GM12878 (cell line): Measurements from ENCODE around the gene RCCD1. TPM values are rescaled to one million over a fixed set of nuclear protein-coding genes. Genes with fewer than 3 reads are reported as not detected.

Experiments used
- ASH2L ChIP-seq: fragments of 300-600, 200-600 bp; sonication (generic); IDR thresholded peaks from 2 replicates; pipeline ENCODE4 v1.6.1; 2017; ENCODE audit warnings: low read depth, mild to moderate bottlenecking, borderline replicate concordance
- BMI1 ChIP-seq: fragments of 450-650 bp; IDR thresholded peaks from 2 replicates; pipeline ENCODE4 v1.6.1; 2016; ENCODE audit warnings: mild to moderate bottlenecking, moderate library complexity, borderline replicate concordance
- EP300 ChIP-seq, 2 experiments: fragments of 150-350 bp in 1 of 2; IDR thresholded peaks; 2 replicates each; pipeline ENCODE4 v1.6.1; 2011 to 2012; ENCODE audit warnings: low read depth in 2 of 2, low read length in 2 of 2, borderline replicate concordance in 1 of 2, improper control_type of control experiment in 1 of 2, inconsistent platforms in 1 of 2; ENCODE audit not compliant: control insufficient read depth in 1 of 2
- IKZF1 ChIP-seq: fragments of 450-650 bp; conservative IDR thresholded peaks from 2 replicates; pipeline ENCODE4 v1.6.1; 2017; ENCODE audit warnings: antibody characterized with exemption, mild to moderate bottlenecking
- MEF2B ChIP-seq: fragments of 450-650 bp; IDR thresholded peaks from 2 replicates; pipeline ENCODE4 v1.6.1; 2018; ENCODE audit warnings: mild to moderate bottlenecking, moderate library complexity; ENCODE audit not compliant: partially characterized antibody, poor library complexity, severe bottlenecking
- RFX5 ChIP-seq: IDR thresholded peaks from 2 replicates; pipeline ENCODE4 v1.6.1; 2011; ENCODE audit warnings: low read depth, low read length, improper control_type of control experiment
- SIX5 ChIP-seq: IDR thresholded peaks from 2 replicates; pipeline ENCODE4 v1.6.1; 2011; ENCODE audit warnings: mild to moderate bottlenecking, low read depth, low read length, moderate library complexity; ENCODE audit not compliant: severe bottlenecking
- TBL1XR1 ChIP-seq: IDR thresholded peaks from 2 replicates; pipeline ENCODE4 v1.6.1; 2012; ENCODE audit warnings: low read depth, low read length, improper control_type of control experiment
- TCF3 ChIP-seq: IDR thresholded peaks from 2 replicates; pipeline ENCODE4 v1.6.1; 2012; ENCODE audit warnings: low read depth, mild to moderate bottlenecking, low read length, borderline replicate concordance; ENCODE audit not compliant: insufficient read depth
- YBX1 ChIP-seq: fragments of 450-650 bp; IDR thresholded peaks from 2 replicates; pipeline ENCODE4 v1.6.1; 2016; ENCODE audit warnings: antibody characterized with exemption
- polyA plus RNA-seq, 11 experiments: library from polyadenylated mRNA; depleted of rRNA in 4 of 11; unstranded in 6 of 11; stranded (reverse) in 5 of 11; fragments of >200 nt; fragmentation: Nextera tagmentation in 4 of 11; fragmentation: Illumina TruSeq in 1 of 11; extraction: Ambion mirVana in 4 of 11; extraction: Trizol in 1 of 11; gene quantifications; 1 replicate in 1 of 11; 2 replicates in 10 of 11; pipeline versions ENCODE4 v1.2.1 to v1.2.3, GENCODE V29; 2011 to 2016; ENCODE audit warnings: inconsistent platforms in 2 of 11, missing spikeins in 2 of 11, low read depth in 1 of 11
- total RNA-seq, 4 experiments: library from RNA; depleted of rRNA in 3 of 4; stranded (reverse); fragments of >200 nt in 3 of 4; fragmentation: Illumina TruSeq in 1 of 4; extraction: Trizol in 1 of 4; gene quantifications; 2 replicates each; pipeline versions ENCODE4 v1.2.1 to v1.2.3, GENCODE V29; 2013 to 2021
- TF ChIP-seq, protein P1 (sequence below): fragments of 450-650 bp; IDR thresholded peaks from 2 replicates; pipeline ENCODE4 v1.6.1; 2016; ENCODE audit warnings: mild to moderate bottlenecking, moderate library complexity, borderline replicate concordance
- TF ChIP-seq, protein P2 (sequence below): fragments of 450-650 bp; IDR thresholded peaks from 2 replicates; pipeline ENCODE4 v1.6.1; 2017; ENCODE audit warnings: low read depth, mild to moderate bottlenecking, moderate library complexity
- TF ChIP-seq, protein P3 (sequence below): fragments of 450-650 bp; IDR thresholded peaks from 2 replicates; pipeline ENCODE4 v1.6.1; 2017; ENCODE audit warnings: antibody characterized with exemption, mild to moderate bottlenecking, moderate library complexity
- TF ChIP-seq, protein P4 (sequence below): fragments of 450-650 bp; IDR thresholded peaks from 2 replicates; pipeline ENCODE4 v1.6.1; 2016; ENCODE audit warnings: mild to moderate bottlenecking
- TF ChIP-seq, protein P5 (sequence below): fragments of 450-650 bp; conservative IDR thresholded peaks from 2 replicates; pipeline ENCODE4 v1.6.1; 2017; ENCODE audit warnings: mild to moderate bottlenecking, moderate library complexity

The RCCD1 gene
- total and polyA plus RNA-seq, 10 of the 15 experiments (the other 5 are each of a cell fraction or from before 2014, with no cell fraction given): 5.2 to 30.4 (median 20.9) TPM

DNA sequence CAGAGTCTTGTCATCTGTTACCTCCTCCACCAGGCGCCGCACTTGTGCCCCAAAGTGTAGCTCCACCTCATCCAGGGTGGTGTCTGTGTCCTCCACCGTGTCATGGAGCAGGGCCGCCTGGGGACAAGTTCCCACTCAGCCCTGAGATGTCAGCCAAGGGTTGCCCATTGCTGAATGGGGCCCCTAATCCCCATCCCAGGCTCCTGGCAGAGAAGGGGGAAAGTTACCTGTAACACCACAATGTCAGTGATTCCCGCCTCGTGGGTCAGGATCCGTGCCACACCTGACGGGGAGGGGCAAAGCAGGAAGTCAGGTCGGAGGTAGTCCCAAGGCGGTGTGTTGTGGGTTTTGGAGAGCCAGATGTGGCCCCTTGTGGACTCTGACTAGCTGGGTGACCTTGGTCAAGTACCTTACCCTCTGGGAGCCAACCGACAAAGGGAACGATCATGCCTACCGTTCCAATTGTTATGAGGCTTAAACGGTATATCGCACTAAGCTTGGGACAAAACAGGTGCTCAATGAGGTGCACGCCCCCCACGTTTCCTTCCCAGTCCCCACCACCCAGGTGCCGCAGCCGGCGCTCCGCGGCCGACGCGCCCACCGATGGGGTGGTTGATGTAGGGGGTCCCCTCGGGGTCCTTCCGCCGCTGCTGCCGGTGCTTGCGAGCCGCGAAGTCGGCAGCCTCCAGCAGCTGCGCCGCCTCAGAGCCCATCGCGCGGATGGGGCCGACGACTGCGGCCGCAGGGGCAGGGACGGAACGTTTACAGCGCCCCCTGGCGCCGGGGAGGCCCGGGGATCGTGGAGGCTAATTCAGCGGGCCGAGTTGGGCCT, 22.6 kb upstream of the RCCD1 start, which contains the start of gene HDDC3 (continued):
- TF ChIP-seq, protein P1, sequence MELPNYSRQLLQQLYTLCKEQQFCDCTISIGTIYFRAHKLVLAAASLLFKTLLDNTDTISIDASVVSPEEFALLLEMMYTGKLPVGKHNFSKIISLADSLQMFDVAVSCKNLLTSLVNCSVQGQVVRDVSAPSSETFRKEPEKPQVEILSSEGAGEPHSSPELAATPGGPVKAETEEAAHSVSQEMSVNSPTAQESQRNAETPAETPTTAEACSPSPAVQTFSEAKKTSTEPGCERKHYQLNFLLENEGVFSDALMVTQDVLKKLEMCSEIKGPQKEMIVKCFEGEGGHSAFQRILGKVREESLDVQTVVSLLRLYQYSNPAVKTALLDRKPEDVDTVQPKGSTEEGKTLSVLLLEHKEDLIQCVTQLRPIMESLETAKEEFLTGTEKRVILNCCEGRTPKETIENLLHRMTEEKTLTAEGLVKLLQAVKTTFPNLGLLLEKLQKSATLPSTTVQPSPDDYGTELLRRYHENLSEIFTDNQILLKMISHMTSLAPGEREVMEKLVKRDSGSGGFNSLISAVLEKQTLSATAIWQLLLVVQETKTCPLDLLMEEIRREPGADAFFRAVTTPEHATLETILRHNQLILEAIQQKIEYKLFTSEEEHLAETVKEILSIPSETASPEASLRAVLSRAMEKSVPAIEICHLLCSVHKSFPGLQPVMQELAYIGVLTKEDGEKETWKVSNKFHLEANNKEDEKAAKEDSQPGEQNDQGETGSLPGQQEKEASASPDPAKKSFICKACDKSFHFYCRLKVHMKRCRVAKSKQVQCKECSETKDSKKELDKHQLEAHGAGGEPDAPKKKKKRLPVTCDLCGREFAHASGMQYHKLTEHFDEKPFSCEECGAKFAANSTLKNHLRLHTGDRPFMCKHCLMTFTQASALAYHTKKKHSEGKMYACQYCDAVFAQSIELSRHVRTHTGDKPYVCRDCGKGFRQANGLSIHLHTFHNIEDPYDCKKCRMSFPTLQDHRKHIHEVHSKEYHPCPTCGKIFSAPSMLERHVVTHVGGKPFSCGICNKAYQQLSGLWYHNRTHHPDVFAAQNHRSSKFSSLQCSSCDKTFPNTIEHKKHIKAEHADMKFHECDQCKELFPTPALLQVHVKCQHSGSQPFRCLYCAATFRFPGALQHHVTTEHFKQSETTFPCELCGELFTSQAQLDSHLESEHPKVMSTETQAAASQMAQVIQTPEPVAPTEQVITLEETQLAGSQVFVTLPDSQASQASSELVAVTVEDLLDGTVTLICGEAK: peak; percentile 18; the same call in 1 of the 2 replicates
- TF ChIP-seq, protein P2, sequence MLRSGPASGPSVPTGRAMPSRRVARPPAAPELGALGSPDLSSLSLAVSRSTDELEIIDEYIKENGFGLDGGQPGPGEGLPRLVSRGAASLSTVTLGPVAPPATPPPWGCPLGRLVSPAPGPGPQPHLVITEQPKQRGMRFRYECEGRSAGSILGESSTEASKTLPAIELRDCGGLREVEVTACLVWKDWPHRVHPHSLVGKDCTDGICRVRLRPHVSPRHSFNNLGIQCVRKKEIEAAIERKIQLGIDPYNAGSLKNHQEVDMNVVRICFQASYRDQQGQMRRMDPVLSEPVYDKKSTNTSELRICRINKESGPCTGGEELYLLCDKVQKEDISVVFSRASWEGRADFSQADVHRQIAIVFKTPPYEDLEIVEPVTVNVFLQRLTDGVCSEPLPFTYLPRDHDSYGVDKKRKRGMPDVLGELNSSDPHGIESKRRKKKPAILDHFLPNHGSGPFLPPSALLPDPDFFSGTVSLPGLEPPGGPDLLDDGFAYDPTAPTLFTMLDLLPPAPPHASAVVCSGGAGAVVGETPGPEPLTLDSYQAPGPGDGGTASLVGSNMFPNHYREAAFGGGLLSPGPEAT: peak; percentile 48
- peak; percentile 80 for TF ChIP-seq RFX5
- TF ChIP-seq SIX5: peak; percentile 12
- TF ChIP-seq, protein P3, sequence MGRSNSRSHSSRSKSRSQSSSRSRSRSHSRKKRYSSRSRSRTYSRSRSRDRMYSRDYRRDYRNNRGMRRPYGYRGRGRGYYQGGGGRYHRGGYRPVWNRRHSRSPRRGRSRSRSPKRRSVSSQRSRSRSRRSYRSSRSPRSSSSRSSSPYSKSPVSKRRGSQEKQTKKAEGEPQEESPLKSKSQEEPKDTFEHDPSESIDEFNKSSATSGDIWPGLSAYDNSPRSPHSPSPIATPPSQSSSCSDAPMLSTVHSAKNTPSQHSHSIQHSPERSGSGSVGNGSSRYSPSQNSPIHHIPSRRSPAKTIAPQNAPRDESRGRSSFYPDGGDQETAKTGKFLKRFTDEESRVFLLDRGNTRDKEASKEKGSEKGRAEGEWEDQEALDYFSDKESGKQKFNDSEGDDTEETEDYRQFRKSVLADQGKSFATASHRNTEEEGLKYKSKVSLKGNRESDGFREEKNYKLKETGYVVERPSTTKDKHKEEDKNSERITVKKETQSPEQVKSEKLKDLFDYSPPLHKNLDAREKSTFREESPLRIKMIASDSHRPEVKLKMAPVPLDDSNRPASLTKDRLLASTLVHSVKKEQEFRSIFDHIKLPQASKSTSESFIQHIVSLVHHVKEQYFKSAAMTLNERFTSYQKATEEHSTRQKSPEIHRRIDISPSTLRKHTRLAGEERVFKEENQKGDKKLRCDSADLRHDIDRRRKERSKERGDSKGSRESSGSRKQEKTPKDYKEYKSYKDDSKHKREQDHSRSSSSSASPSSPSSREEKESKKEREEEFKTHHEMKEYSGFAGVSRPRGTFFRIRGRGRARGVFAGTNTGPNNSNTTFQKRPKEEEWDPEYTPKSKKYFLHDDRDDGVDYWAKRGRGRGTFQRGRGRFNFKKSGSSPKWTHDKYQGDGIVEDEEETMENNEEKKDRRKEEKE: 0 out of 2 replicates have a peak, but pooled peaks have one; percentile 9
- TF ChIP-seq IKZF1: peak; percentile 67
- TF ChIP-seq ASH2L: no peak
- TF ChIP-seq BMI1: no peak
- TF ChIP-seq YBX1: no peak
- peak; percentile 90 for TF ChIP-seq TCF3
- TF ChIP-seq, protein P4, sequence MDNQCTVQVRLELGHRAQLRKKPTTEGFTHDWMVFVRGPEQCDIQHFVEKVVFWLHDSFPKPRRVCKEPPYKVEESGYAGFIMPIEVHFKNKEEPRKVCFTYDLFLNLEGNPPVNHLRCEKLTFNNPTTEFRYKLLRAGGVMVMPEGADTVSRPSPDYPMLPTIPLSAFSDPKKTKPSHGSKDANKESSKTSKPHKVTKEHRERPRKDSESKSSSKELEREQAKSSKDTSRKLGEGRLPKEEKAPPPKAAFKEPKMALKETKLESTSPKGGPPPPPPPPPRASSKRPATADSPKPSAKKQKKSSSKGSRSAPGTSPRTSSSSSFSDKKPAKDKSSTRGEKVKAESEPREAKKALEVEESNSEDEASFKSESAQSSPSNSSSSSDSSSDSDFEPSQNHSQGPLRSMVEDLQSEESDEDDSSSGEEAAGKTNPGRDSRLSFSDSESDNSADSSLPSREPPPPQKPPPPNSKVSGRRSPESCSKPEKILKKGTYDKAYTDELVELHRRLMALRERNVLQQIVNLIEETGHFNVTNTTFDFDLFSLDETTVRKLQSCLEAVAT: peak; percentile 72; the same call in 1 of the 2 replicates
- TF ChIP-seq, protein P5, sequence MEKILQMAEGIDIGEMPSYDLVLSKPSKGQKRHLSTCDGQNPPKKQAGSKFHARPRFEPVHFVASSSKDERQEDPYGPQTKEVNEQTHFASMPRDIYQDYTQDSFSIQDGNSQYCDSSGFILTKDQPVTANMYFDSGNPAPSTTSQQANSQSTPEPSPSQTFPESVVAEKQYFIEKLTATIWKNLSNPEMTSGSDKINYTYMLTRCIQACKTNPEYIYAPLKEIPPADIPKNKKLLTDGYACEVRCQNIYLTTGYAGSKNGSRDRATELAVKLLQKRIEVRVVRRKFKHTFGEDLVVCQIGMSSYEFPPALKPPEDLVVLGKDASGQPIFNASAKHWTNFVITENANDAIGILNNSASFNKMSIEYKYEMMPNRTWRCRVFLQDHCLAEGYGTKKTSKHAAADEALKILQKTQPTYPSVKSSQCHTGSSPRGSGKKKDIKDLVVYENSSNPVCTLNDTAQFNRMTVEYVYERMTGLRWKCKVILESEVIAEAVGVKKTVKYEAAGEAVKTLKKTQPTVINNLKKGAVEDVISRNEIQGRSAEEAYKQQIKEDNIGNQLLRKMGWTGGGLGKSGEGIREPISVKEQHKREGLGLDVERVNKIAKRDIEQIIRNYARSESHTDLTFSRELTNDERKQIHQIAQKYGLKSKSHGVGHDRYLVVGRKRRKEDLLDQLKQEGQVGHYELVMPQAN: peak; percentile 79
- TF ChIP-seq TBL1XR1: peak; percentile 76
- peak; percentile 25 for TF ChIP-seq MEF2B
- no peak for TF ChIP-seq EP300 (IDR thresholded peaks at IDR 0.05; ENCODE audit: borderline replicate concordance in 1 of 2, control insufficient read depth in 1 of 2, low read depth in 2 of 2, low read length in 2 of 2)
